GM12892 (cell line): ENCODE results near the gene RAB28.

Source experiments
- DNase-seq: peaks from one replicate; pipeline ENCODE4 v3.0.0; 2011; ENCODE audit not compliant: insufficient read length
- FAIRE-seq: peaks from 2 replicates; lab custom pipeline; 2011; peaks lifted over from hg19 to GRCh38; lab: Jason Lieb, UNC
- POLR2A ChIP-seq: IDR thresholded peaks from 2 replicates; pipeline ENCODE4 v1.6.1; 2011; ENCODE audit warnings: low read depth, low read length, control low read depth
- POLR2AphosphoS5 ChIP-seq: IDR thresholded peaks from 2 replicates; pipeline ENCODE4 v1.6.1; 2011; ENCODE audit warnings: low read depth, low read length, control low read depth
- TAF1 ChIP-seq: IDR thresholded peaks from 2 replicates; pipeline ENCODE4 v1.6.1; 2011; ENCODE audit warnings: low read depth, mild to moderate bottlenecking, control low read depth, low read length, borderline replicate concordance

Gene RAB28

DNA sequence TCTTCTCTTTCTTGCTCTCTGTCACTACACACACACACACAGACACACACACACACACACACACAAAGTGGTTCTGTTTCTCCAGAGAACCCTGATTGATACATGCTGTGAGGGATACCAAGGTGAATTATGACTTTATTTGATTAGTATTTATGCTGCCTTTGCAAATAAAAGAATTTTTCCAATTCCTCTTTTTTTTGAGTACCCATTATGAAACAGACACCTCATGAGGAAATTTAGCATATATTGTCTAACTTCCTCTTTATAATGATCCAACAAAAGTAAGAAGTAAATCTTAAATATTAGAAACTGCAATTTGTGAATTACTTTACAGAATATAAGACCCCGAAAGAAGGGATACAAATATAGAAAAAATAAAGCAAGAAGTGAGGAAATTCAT lies 14.3 kb upstream of the RAB28 start:
- TF ChIP-seq POLR2AphosphoS5 (no peak), POLR2A (no peak), TAF1 (no peak)
- no peak for FAIRE-seq
- no peak for DNase-seq

GRCh38 chr4:13496605-13497004 lies 12.5 kb upstream of the RAB28 start:
- DNase-seq, result no peak
- FAIRE-seq, result peak; percentile 51

DNA sequence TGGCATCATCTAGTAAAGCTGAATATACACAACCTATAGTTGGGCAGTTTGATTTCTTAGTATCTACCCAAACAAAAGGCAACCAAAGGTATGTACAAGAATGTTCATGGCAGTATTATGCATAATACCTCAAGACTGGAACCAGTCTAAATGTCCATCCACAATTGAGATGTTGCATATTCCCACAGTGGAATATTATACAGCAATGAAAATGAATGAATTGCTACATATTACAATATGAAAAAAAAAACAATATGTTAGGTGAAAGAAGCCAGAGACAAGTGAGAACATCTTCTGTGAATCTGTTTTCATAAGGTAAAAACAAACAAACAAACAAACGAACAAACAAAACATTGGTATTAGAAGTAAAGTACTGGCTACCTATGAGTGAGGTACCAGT lies 11.6 kb upstream of the RAB28 start:
- no peak for FAIRE-seq
- DNase-seq, result no peak
- no peak for TF ChIP-seq TAF1
- TF ChIP-seq POLR2AphosphoS5, result no peak
- TF ChIP-seq POLR2A, result no peak

More at GRCh38 chr4:13496605-13497004, 12.5 kb upstream of the RAB28 start:
- TF ChIP-seq POLR2A (no peak), TAF1 (no peak), POLR2AphosphoS5 (no peak)

GRCh38 chr4:13493793-13494192 lies 9.7 kb upstream of the RAB28 start:
- FAIRE-seq (no peak), DNase-seq (no peak)
- no peak for TF ChIP-seq POLR2AphosphoS5
- TF ChIP-seq POLR2A, result no peak
- TF ChIP-seq TAF1, result no peak

GRCh38 chr4:13492747-13493146 lies 8.6 kb upstream of the RAB28 start:
- TF ChIP-seq POLR2A (no peak), TAF1 (no peak), POLR2AphosphoS5 (no peak)
- no peak for DNase-seq
- no peak for FAIRE-seq

- FAIRE-seq (peak; percentile 72), DNase-seq (no peak)
- TF ChIP-seq POLR2AphosphoS5 (no peak), POLR2A (no peak), TAF1 (no peak)
These were observed 645 bp upstream of the RAB28 start for GRCh38 chr4:13484749-13485221.

DNA sequence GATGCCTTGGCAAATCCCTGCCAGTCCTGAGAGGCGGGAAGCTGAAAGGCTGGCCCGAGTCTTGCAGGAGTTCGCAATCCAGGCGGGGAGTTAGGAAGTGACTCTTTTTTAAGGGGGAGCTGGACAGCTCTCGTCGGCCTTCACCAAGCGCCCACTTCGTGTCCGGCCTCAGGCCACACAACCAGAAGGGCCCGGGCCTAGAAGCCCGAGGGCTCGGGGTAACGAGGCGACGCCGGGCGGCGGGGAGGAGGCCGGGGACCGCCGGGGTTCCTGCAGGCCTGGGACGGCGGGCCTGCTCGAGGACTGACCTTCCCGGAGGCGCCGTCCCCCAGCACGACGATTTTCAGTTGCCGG lies 395 bp downstream of the RAB28 start:
- no peak for FAIRE-seq
- DNase-seq, result no peak
- TF ChIP-seq TAF1, result no peak
- no peak for TF ChIP-seq POLR2A
- no peak for TF ChIP-seq POLR2AphosphoS5

GRCh38 chr4:13483136-13483767 lies 888 bp downstream of the RAB28 start:
- no peak for TF ChIP-seq POLR2AphosphoS5
- no peak for TF ChIP-seq TAF1
- no peak for TF ChIP-seq POLR2A
- DNase-seq, result no peak
- no peak for FAIRE-seq

- DNase-seq (no peak), FAIRE-seq (peak; percentile 30)
- no peak for TF ChIP-seq POLR2AphosphoS5
- no peak for TF ChIP-seq TAF1
- no peak for TF ChIP-seq POLR2A
These were observed 2.6 kb downstream of the RAB28 start for GRCh38 chr4:13481569-13481968.

DNA sequence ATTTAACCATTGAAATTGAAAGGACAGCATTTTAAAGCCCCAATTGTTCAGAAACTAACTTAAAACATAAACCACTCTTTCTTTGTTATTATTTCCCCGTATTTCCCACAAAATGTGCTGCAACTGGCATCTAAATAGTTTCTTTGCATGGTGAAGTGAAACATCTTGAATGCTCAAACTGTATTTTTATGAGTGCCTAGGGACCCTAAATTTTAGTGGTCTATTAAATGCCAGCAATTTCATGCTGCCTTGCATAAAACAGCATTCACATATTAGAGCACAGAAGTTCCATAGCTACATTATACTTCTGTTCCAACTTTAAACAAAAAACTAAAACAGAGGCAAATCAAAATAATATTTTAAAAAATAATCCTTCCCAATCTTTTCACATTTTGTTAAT lies 5.4 kb downstream of the RAB28 start:
- DNase-seq (no peak), FAIRE-seq (no peak)
- TF ChIP-seq POLR2AphosphoS5, result no peak
- TF ChIP-seq TAF1, result no peak
- no peak for TF ChIP-seq POLR2A

DNA sequence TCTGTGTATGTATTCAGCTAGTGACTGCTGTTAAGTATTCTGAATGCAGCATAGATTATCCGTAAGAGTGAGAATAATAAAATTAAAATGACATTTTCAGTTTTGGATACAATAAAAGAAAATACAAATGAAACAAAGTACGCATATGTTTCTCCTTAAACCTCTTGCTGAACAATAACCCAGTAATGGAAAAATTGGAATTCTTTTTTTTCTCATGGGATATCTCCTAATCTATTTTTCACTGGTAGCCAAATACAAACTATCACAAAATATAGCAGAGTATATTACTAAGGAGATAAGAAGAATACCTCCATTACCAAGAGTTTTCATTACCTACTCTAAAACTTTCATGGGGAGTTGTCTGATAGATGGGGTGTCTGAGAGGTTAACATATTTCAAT lies 6.0 kb downstream of the RAB28 start:
- no peak for TF ChIP-seq TAF1
- no peak for TF ChIP-seq POLR2AphosphoS5
- no peak for TF ChIP-seq POLR2A
- no peak for FAIRE-seq
- DNase-seq, result no peak

DNA sequence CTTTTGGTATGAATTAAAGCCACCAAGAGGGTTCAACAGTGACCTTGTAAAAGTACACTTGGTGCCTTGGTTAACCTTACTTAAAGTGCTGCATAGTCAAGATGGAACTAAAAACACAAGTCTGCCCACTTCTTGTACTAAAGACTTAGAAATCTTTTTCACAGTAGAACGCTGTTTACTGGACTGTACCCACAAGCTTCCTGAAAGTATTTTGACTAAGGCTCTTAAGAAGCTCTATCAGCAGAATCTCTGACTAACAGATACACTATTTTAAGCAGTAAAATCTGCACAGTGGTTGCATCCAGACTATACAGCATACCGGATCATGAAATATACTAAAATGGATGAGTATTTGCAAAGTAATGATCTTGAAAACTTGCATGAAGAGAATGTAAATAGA lies 7.2 kb downstream of the RAB28 start:
- no peak for TF ChIP-seq POLR2A
- no peak for TF ChIP-seq POLR2AphosphoS5
- no peak for TF ChIP-seq TAF1
- DNase-seq (no peak), FAIRE-seq (peak; percentile 40)
